ENCODE results near the gene PLXDC2.

DNA sequence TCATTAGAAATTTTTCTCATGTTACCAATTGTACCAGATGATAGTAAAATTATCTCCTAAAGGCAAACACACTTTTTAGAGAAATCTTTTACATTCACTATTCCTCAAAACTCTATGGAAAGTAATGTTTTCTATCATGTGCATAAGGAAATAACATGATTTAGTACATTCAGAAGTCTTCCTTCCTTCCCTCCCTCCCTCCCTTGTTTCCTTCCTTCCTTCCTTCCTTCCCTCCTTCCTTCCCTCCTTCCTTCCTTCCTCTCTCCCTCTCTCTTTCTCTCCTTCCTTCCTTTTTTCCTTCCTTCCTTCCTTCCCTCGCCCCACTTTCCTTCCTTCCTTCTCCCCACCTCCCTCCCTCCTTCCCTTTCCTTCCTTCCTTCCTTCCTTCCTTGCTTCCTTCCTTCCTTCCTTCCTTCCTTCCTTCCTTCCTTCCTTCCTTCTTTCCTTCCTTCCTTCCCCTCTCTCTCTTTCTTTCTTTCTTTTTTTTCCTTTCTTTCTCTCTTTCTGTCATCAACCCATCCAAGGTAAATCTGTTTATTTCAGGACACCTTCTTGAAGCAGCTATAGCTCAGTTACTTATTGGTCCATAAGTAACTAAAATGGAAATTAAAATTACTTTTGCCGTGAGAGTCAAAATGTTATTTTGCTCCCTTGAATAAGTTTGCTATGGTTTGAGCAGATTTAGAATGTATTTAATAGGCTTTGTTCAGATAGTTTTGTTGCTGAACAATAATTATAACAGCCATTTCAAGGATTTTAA lies 197.9 kb downstream of the PLXDC2 start:
- TF ChIP-seq, protein P1, sequence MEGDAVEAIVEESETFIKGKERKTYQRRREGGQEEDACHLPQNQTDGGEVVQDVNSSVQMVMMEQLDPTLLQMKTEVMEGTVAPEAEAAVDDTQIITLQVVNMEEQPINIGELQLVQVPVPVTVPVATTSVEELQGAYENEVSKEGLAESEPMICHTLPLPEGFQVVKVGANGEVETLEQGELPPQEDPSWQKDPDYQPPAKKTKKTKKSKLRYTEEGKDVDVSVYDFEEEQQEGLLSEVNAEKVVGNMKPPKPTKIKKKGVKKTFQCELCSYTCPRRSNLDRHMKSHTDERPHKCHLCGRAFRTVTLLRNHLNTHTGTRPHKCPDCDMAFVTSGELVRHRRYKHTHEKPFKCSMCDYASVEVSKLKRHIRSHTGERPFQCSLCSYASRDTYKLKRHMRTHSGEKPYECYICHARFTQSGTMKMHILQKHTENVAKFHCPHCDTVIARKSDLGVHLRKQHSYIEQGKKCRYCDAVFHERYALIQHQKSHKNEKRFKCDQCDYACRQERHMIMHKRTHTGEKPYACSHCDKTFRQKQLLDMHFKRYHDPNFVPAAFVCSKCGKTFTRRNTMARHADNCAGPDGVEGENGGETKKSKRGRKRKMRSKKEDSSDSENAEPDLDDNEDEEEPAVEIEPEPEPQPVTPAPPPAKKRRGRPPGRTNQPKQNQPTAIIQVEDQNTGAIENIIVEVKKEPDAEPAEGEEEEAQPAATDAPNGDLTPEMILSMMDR (IDR thresholded peaks at IDR 0.05), result no peak
- TF ChIP-seq POLR2A (IDR thresholded peaks at IDR 0.05), result no peak

Data from heart left ventricle (tissue), 13 donors.